Eye (tissue), 1 donor: ENCODE results near the gene BARX2.

Experiments
- DNase-seq: peaks from one replicate; pipeline ENCODE4 v3.0.0-alpha.2; 2015

The BARX2 gene

GRCh38 chr11:129404731-129405130 lies 29.1 kb downstream of the BARX2 start:
- DNase-seq: no peak

GRCh38 chr11:129408865-129409444 lies 33.3 kb downstream of the BARX2 start:
- no peak for DNase-seq

GRCh38 chr11:129410395-129410960 lies 34.8 kb downstream of the BARX2 start:
- no peak for DNase-seq

- no peak for DNase-seq
These were observed 36.8 kb downstream of the BARX2 start for GRCh38 chr11:129412494-129412893.

GRCh38 chr11:129414144-129414872 lies 38.7 kb downstream of the BARX2 start:
- no peak for DNase-seq

- no peak for DNase-seq
These were observed 40.6 kb downstream of the BARX2 start for GRCh38 chr11:129416080-129416820.

- no peak for DNase-seq
These were observed 41.8 kb downstream of the BARX2 start for GRCh38 chr11:129417458-129417857.

- DNase-seq: no peak
These were observed 42.4 kb downstream of the BARX2 start for GRCh38 chr11:129418039-129418438.

GRCh38 chr11:129419386-129419785 lies 43.7 kb downstream of the BARX2 start:
- no peak for DNase-seq

GRCh38 chr11:129423426-129423825 lies 47.8 kb downstream of the BARX2 start:
- no peak for DNase-seq

GRCh38 chr11:129425214-129425613 lies 49.6 kb downstream of the BARX2 start:
- no peak for DNase-seq

GRCh38 chr11:129426038-129426437 lies 50.4 kb downstream of the BARX2 start:
- no peak for DNase-seq

GRCh38 chr11:129426776-129427175 lies 51.1 kb downstream of the BARX2 start:
- DNase-seq: no peak

GRCh38 chr11:129427376-129427775 lies 51.7 kb downstream of the BARX2 start:
- peak; percentile 23 for DNase-seq

GRCh38 chr11:129427816-129428406 lies 52.3 kb downstream of the BARX2 start:
- DNase-seq: no peak

GRCh38 chr11:129428557-129428956 lies 52.9 kb downstream of the BARX2 start:
- DNase-seq: no peak

GRCh38 chr11:129434641-129435498 lies 59.2 kb downstream of the BARX2 start:
- DNase-seq: no peak

- no peak for DNase-seq
These were observed 60.0 kb downstream of the BARX2 start for GRCh38 chr11:129435499-129436245.

GRCh38 chr11:129436573-129436972 lies 60.9 kb downstream of the BARX2 start:
- no peak for DNase-seq

- no peak for DNase-seq
These were observed 64.5 kb downstream of the BARX2 start for GRCh38 chr11:129440028-129440713.

- no peak for DNase-seq
These were observed 66.5 kb downstream of the BARX2 start for GRCh38 chr11:129442171-129442570.
